ENCODE results near the gene BEND4. TPM values are rescaled to one million over a fixed set of nuclear protein-coding genes. Genes with fewer than 3 reads are reported as not detected.

Gene BEND4
- total RNA-seq, 1 experiment from 2014 or later, result 0.13 TPM

GRCh38 chr4:42067264-42067663, 85.2 kb downstream of the BEND4 start:
- BruUV-seq (replicated peaks), result no TSS peak
- Histone ChIP-seq H3K9me3 (ENCODE audit: low read depth, low read length, poor library complexity, severe bottlenecking) (no peaks in the 10 kb centered on the region), H3K27me3 (replicated peaks; ENCODE audit: insufficient read depth, low read depth, low read length, poor library complexity) (no peaks in the 10 kb centered on the region), H3K4me3 (ENCODE audit: low read depth, low read length, poor library complexity, severe bottlenecking) (no peak overlapping the region), H3K4me1 (ENCODE audit: insufficient read depth, low read length, poor library complexity, severe bottlenecking) (no peaks in the 10 kb centered on the region), H3K36me3 (ENCODE audit: insufficient read depth, low read length, poor library complexity, severe bottlenecking) (peaks cover 4% of the 10 kb centered on the region), H3K27ac (ENCODE audit: low read depth, low read length, poor library complexity, severe bottlenecking) (no peak overlapping the region)
- ChIA-PET CTCF (no interaction called here), POLR2A (ENCODE audit: low non-redundant PET) (no interaction called here)
- intact Hi-C loops (cut with micrococcal nuclease; ENCODE audit: unreplicated experiment), result no loop called here
- TF ChIP-seq EZH2 (IDR thresholded peaks at IDR 0.05; ENCODE audit: borderline replicate concordance, low read depth, low read length, poor library complexity, severe bottlenecking) (no peak), CTCF (conservative IDR thresholded peaks at IDR 0.05; ENCODE audit: low read depth, low read length) (no peak)
- DNase-seq (ENCODE audit: low spot score), result no peak

GRCh38 chr4:42066402-42066801, 86.1 kb downstream of the BEND4 start:
- BruUV-seq (replicated peaks), result no TSS peak
- H3K27ac ChIP-seq (ENCODE audit: low read depth, low read length, poor library complexity, severe bottlenecking), result no peak overlapping the region
- no peak overlapping the region for H3K4me3 ChIP-seq (ENCODE audit: low read depth, low read length, poor library complexity, severe bottlenecking)
- intact Hi-C loops (cut with micrococcal nuclease; ENCODE audit: unreplicated experiment), result no loop called here
- CTCF ChIA-PET, result no interaction called here
- H3K9me3 ChIP-seq (ENCODE audit: low read depth, low read length, poor library complexity, severe bottlenecking), result no peaks in the 10 kb centered on the region
- H3K4me1 ChIP-seq (ENCODE audit: insufficient read depth, low read length, poor library complexity, severe bottlenecking), result no peaks in the 10 kb centered on the region
- peaks cover 4% of the 10 kb centered on the region for H3K36me3 ChIP-seq (ENCODE audit: insufficient read depth, low read length, poor library complexity, severe bottlenecking)
- TF ChIP-seq EZH2 (IDR thresholded peaks at IDR 0.05; ENCODE audit: borderline replicate concordance, low read depth, low read length, poor library complexity, severe bottlenecking) (no peak), CTCF (conservative IDR thresholded peaks at IDR 0.05; ENCODE audit: low read depth, low read length) (no peak)
- POLR2A ChIA-PET (ENCODE audit: low non-redundant PET), result no interaction called here
- DNase-seq (ENCODE audit: low spot score), result no peak
- H3K27me3 ChIP-seq (replicated peaks; ENCODE audit: insufficient read depth, low read depth, low read length, poor library complexity), result no peaks in the 10 kb centered on the region

Other genes with a start within 250 kb of the BEND4 start
- gene TMEM33, start 217.2 kb downstream of the BEND4 start, total RNA-seq (2021), result 88.2 and 104 TPM in 2 replicates
- 0.26 and 0.41 TPM in 2 replicates for gene DCAF4L1, start 170.9 kb downstream of the BEND4 start, total RNA-seq (2021)
- 55.8 and 62.4 TPM in 2 replicates for gene SLC30A9, start 162.1 kb downstream of the BEND4 start, total RNA-seq (2021)
- gene SHISA3, start 244.8 kb upstream of the BEND4 start, total RNA-seq (2021), result 0.26 and 0.39 TPM in 2 replicates

Data from A673 (cell line).